HCT116 (cell line): ENCODE results near the gene KIF18B. TPM values are rescaled to one million over a fixed set of nuclear protein-coding genes. Genes with fewer than 3 reads are reported as not detected.

Source experiments
- ATAC-seq: fragments of 200-7000 bp; cut with Tn5 transposase; 2 replicates; pipeline ENCODE4 v1.9.1; 2020; ENCODE audit warnings: mild to moderate bottlenecking, moderate library complexity
- BruUV-seq: library from RNA; stranded (reverse); fragments of 400-500 nt; replicated peaks from 2 replicates; lab custom pipeline; 2021; lab: Mats Ljungman, UMichigan
- CTCF ChIA-PET: fragments of 300-600 bp; sonication (Branson Sonifier 250); formaldehyde crosslinking; loops from one replicate; lab custom pipeline; 2021; ENCODE audit warnings: antibody characterized with exemption; lab: Charles Lee
- POLR2A ChIA-PET: fragments of 300-600, 350-600 bp; sonication (Branson Sonifier 250); formaldehyde crosslinking; loops from one replicate; lab custom pipeline; 2021; ENCODE audit warnings: antibody characterized with exemption; lab: Charles Lee
- RAD21 ChIA-PET, 2 experiments: fragments of 300-600 bp; sonication (Branson Sonifier 250); formaldehyde crosslinking; loops; one replicate each; lab custom pipeline; 2023; ENCODE audit warnings: low total read pairs in 2 of 2; ENCODE audit not compliant: uncharacterized antibody in 2 of 2, unreplicated experiment in 2 of 2, low non-redundant PET in 1 of 2; lab: Charles Lee
- DNase-seq: peaks from one replicate; pipeline ENCODE4 v3.0.0-alpha.2; 2010; ENCODE audit warnings: low read depth, low spot score
- H2AFZ ChIP-seq: fragments of 200-600 bp; shearing (Covaris generic), sonication (generic); 2 replicates; pipeline ENCODE4 v1.6.1; 2017; ENCODE audit warnings: low read depth, mixed run types, mixed read lengths, antibody characterized with exemption, low read length; ENCODE audit not compliant: poor library complexity, severe bottlenecking
- H3K27ac ChIP-seq: 2 replicates; pipeline ENCODE4 v1.5.1; 2012; ENCODE audit warnings: low read depth, low read length
- H3K27me3 ChIP-seq: fragments of 200-600 bp; sonication (generic); 2 replicates; pipeline ENCODE4 v1.6.1; 2016; ENCODE audit warnings: mixed run types, low read length, mixed read lengths; ENCODE audit not compliant: insufficient read depth
- H3K36me3 ChIP-seq, 2 experiments: fragments of 200-500 bp in 1 of 2; fragments of 200-600 bp in 1 of 2; sonication (Bioruptor generic) in 1 of 2; sonication (generic) in 1 of 2; 2 replicates each; pipeline versions ENCODE4 v1.5.1 to v1.6.1; 2014 to 2016; ENCODE audit warnings: low read length in 2 of 2, inconsistent platforms in 1 of 2, mixed read lengths in 1 of 2, mixed run types in 1 of 2; ENCODE audit not compliant: insufficient read depth in 2 of 2, control insufficient read depth in 1 of 2
- H3K4me1 ChIP-seq, 2 experiments: fragments of 200-600 bp in 1 of 2; sonication (generic) in 1 of 2; 2 replicates each; pipeline versions ENCODE4 v1.5.1 to v1.6.1; 2012 to 2017; ENCODE audit warnings: low read length in 2 of 2, inconsistent platforms in 1 of 2, mild to moderate bottlenecking in 1 of 2, mixed read lengths in 1 of 2, mixed run types in 1 of 2, moderate library complexity in 1 of 2; ENCODE audit not compliant: insufficient read depth in 2 of 2, control insufficient read depth in 1 of 2
- H3K4me2 ChIP-seq: fragments of 200-600 bp; sonication (generic); 2 replicates; pipeline ENCODE4 v1.6.1; 2017; ENCODE audit warnings: mixed run types, low read length, mixed read lengths
- H3K4me3 ChIP-seq, 2 experiments: fragments of 200-600 bp in 1 of 2; sonication (generic) in 1 of 2; replicated peaks in 1 of 2; 2 replicates each; pipeline ENCODE4 v1.5.1; 2011 to 2016; ENCODE audit warnings: low read length in 2 of 2, control low read depth in 1 of 2, low read depth in 1 of 2, mild to moderate bottlenecking in 1 of 2, mixed read lengths in 1 of 2, mixed run types in 1 of 2
- H3K79me2 ChIP-seq: fragments of 200-600 bp; sonication (generic); 2 replicates; pipeline ENCODE4 v1.6.1; 2017; ENCODE audit warnings: mild to moderate bottlenecking, mixed run types, low read length, moderate library complexity, mixed read lengths; ENCODE audit not compliant: insufficient read depth
- H3K9ac ChIP-seq: fragments of 200-600 bp; sonication (generic); 2 replicates; pipeline ENCODE4 v1.6.1; 2016; ENCODE audit warnings: low read length, mixed read lengths
- H3K9me2 ChIP-seq: fragments of 200-600 bp; sonication (generic), shearing (Covaris generic); 2 replicates; pipeline ENCODE4 v1.6.1; 2017; ENCODE audit warnings: mixed run types, mild to moderate bottlenecking, moderate library complexity; ENCODE audit not compliant: insufficient read depth
- H3K9me3 ChIP-seq, 2 experiments: fragments of 200-500 bp in 1 of 2; fragments of 200-600 bp in 1 of 2; sonication (Bioruptor generic) in 1 of 2; sonication (generic) in 1 of 2; 2 replicates each; pipeline ENCODE4 v1.6.1; 2014 to 2017; ENCODE audit warnings: low read length in 2 of 2, mixed read lengths in 2 of 2, inconsistent platforms in 1 of 2, low read depth in 1 of 2, mild to moderate bottlenecking in 1 of 2, mixed run types in 1 of 2, moderate library complexity in 1 of 2; ENCODE audit not compliant: control insufficient read depth in 1 of 2, insufficient read depth in 1 of 2
- H4K20me1 ChIP-seq: fragments of 200-600 bp; sonication (generic), shearing (Covaris generic); 2 replicates; pipeline ENCODE4 v1.6.1; 2017; ENCODE audit warnings: mixed run types, mild to moderate bottlenecking, moderate library complexity; ENCODE audit not compliant: insufficient read depth
- EGR1 ChIP-seq: IDR thresholded peaks from 2 replicates; pipeline ENCODE4 v1.6.1; 2012; ENCODE audit warnings: low read depth
- EZH2phosphoT487 ChIP-seq: fragments of 200-600 bp; IDR thresholded peaks from 2 replicates; pipeline ENCODE4 v1.6.1; 2018; ENCODE audit warnings: antibody characterized with exemption, borderline replicate concordance
- FOSL1 ChIP-seq: IDR thresholded peaks from 2 replicates; pipeline ENCODE4 v1.6.1; 2012; ENCODE audit warnings: low read depth
- JUND ChIP-seq: IDR thresholded peaks from 2 replicates; pipeline ENCODE4 v1.6.1; 2012
- POLR2AphosphoS5 ChIP-seq: IDR thresholded peaks from 2 replicates; pipeline ENCODE4 v1.6.1; 2011; ENCODE audit warnings: mild to moderate bottlenecking, low read depth, low read length, moderate library complexity
- RAD21 ChIP-seq: IDR thresholded peaks from 2 replicates; pipeline ENCODE4 v1.6.1; 2012; ENCODE audit warnings: low read depth, mild to moderate bottlenecking
- SP1 ChIP-seq: IDR thresholded peaks from 2 replicates; pipeline ENCODE4 v1.6.1; 2012; ENCODE audit warnings: low read depth
- TCF7L2 ChIP-seq: IDR thresholded peaks from 2 replicates; pipeline ENCODE4 v1.7.0; 2011; ENCODE audit warnings: borderline replicate concordance, inconsistent platforms; ENCODE audit not compliant: insufficient read depth, insufficient read length; ENCODE audit errors: extremely low read depth
- YY1 ChIP-seq: IDR thresholded peaks from 2 replicates; pipeline ENCODE4 v1.6.1; 2011; ENCODE audit warnings: low read length, low read depth, moderate library complexity, mild to moderate bottlenecking; ENCODE audit not compliant: insufficient replicate concordance; ENCODE audit errors: extremely low read depth
- ZNF274 ChIP-seq: fragments of 200-500 bp; sonication (Bioruptor generic); IDR thresholded peaks from 2 replicates; pipeline ENCODE4 v1.6.1; 2014; ENCODE audit warnings: mild to moderate bottlenecking, low read depth, low read length, inconsistent platforms
- intact Hi-C: fragments of 100-400 bp; cut with micrococcal nuclease; formaldehyde crosslinking; loops from 2 replicates; pipeline ENCODE4 v1.10.0; 2022
- total RNA-seq: library from RNA; stranded (reverse); gene quantifications from one replicate; pipeline ENCODE4 v1.2.1, GENCODE V29; 2021; ENCODE audit not compliant: unreplicated experiment
- TF ChIP-seq, protein P1 (sequence below): IDR thresholded peaks from 2 replicates; pipeline ENCODE4 v1.6.1; 2012; ENCODE audit warnings: low read depth
- TF ChIP-seq, protein P2 (sequence below), 3 experiments: fragments of 200-600 bp in 1 of 3; sonication (generic) in 1 of 3; IDR thresholded peaks in 2 of 3; conservative IDR thresholded peaks in 1 of 3; 2 replicates each; pipeline ENCODE4 v1.5.1; 2012 to 2017; ENCODE audit warnings: low read depth in 2 of 3, low read length in 2 of 3, antibody characterized with exemption in 1 of 3, borderline replicate concordance in 1 of 3, control low read depth in 1 of 3, mild to moderate bottlenecking in 1 of 3, mixed read lengths in 1 of 3, mixed run types in 1 of 3, moderate library complexity in 1 of 3; ENCODE audit not compliant: insufficient read depth in 1 of 3
- TF ChIP-seq, protein P3 (sequence below): IDR thresholded peaks from 2 replicates; pipeline ENCODE4 v1.6.1; 2012
- TF ChIP-seq, protein P4 (sequence below): IDR thresholded peaks from 2 replicates; pipeline ENCODE4 v1.6.1; 2012

KIF18B gene
- total RNA-seq, 1 experiment from 2014 or later = 76.4 TPM

DNA sequence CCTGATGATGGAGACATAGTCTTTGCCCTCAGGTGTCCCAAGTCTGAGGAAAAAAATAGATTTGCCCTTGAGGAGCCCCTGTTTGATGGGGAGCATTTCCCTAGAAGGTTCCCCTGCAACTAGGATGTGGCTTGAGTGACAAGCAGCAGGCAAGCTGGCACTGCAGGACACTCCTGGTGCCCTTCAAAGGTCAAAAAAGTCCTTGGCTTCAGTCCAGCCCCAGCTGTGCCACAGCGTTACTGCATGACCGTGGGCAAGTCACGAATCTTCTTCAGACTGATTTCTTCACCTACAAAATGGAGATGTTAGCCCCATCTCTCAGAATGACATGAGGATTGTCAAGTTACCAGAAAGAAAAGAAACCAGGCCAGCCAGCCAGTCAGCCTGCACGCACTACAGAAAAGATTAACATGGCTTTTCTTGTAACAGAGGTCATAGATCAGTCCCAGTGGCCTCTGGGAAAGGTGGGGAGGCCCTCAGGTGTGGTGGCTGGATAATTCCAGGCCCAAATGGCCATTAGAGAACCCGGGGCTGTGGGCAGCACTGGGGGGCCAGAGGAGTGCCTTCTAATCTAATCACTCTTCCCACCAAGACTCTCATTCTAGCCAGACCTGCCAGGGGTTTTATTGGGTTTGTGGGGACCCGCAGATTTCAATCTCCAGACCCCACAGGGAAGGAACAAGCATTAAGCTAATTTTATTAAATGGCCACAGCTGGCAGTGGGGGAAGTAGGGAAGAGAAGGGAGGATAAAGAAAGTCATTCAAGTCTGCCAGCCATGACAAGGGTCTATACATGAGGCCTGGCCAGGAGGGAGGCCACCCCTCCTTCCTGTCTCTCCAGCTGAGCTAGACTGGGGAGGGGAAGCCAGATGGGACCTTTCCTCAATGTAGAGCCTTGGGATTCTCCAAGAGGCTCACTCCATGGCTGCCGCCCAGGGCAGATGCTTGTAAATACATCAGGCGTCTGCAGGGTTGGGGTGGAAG, 9.7 kb upstream of the KIF18B start (continued):
- TF ChIP-seq, protein P1, sequence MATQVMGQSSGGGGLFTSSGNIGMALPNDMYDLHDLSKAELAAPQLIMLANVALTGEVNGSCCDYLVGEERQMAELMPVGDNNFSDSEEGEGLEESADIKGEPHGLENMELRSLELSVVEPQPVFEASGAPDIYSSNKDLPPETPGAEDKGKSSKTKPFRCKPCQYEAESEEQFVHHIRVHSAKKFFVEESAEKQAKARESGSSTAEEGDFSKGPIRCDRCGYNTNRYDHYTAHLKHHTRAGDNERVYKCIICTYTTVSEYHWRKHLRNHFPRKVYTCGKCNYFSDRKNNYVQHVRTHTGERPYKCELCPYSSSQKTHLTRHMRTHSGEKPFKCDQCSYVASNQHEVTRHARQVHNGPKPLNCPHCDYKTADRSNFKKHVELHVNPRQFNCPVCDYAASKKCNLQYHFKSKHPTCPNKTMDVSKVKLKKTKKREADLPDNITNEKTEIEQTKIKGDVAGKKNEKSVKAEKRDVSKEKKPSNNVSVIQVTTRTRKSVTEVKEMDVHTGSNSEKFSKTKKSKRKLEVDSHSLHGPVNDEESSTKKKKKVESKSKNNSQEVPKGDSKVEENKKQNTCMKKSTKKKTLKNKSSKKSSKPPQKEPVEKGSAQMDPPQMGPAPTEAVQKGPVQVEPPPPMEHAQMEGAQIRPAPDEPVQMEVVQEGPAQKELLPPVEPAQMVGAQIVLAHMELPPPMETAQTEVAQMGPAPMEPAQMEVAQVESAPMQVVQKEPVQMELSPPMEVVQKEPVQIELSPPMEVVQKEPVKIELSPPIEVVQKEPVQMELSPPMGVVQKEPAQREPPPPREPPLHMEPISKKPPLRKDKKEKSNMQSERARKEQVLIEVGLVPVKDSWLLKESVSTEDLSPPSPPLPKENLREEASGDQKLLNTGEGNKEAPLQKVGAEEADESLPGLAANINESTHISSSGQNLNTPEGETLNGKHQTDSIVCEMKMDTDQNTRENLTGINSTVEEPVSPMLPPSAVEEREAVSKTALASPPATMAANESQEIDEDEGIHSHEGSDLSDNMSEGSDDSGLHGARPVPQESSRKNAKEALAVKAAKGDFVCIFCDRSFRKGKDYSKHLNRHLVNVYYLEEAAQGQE = no peak
- TF ChIP-seq ZNF274 (no peak), YY1 (no peak), EZH2phosphoT487 (no peak), FOSL1 (no peak), TCF7L2 (no peak), JUND (no peak)

DNA sequence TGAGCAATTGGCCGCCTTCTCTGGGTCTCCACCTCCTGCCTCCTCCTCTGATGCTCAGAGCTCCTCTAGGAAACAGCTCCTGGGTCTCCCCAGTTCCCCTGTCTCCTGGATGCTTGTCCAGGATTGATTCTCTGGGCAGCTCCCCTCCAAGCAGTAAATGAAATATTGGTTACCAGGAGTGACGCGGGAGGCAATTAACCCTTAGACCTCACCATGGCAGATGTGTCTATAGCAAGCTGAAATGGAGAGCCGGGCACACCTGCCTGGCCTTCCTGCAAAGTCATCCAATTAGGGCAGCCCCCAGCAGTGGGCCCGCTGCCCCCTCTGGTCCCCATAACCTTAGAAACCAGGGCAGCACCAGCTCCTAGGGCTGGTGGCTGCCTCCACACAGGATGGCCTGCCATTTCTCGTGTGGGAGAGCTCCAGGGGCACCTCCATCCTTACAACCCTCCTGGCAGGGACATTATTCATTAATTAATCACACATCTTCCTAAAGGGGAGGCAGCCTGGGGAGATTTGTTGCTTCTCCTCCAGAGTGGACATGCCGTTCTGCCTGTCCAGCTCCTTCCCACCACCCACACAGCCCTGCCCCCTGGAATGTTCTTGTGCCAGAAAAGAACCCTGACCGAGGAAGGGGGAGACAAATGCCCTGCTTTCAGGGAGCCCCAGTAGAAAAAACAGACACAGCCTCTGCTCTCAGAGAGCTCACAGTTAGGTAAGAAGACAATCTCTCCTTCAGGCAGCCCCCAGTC, 8.3 kb upstream of the KIF18B start:
- RAD21 ChIA-PET = no interaction called here
- CTCF ChIA-PET = no interaction called here
- no peaks in the 10 kb centered on the region for H3K9me3 ChIP-seq
- POLR2A ChIA-PET = no interaction called here
- no TSS peak for BruUV-seq
- no peak for TF ChIP-seq POLR2AphosphoS5
- no peak for TF ChIP-seq JUND
- TF ChIP-seq SP1 = no peak
- no peak for TF ChIP-seq RAD21
- TF ChIP-seq, protein P2, sequence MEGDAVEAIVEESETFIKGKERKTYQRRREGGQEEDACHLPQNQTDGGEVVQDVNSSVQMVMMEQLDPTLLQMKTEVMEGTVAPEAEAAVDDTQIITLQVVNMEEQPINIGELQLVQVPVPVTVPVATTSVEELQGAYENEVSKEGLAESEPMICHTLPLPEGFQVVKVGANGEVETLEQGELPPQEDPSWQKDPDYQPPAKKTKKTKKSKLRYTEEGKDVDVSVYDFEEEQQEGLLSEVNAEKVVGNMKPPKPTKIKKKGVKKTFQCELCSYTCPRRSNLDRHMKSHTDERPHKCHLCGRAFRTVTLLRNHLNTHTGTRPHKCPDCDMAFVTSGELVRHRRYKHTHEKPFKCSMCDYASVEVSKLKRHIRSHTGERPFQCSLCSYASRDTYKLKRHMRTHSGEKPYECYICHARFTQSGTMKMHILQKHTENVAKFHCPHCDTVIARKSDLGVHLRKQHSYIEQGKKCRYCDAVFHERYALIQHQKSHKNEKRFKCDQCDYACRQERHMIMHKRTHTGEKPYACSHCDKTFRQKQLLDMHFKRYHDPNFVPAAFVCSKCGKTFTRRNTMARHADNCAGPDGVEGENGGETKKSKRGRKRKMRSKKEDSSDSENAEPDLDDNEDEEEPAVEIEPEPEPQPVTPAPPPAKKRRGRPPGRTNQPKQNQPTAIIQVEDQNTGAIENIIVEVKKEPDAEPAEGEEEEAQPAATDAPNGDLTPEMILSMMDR (IDR thresholded peaks at IDR 0.05 in 2 of 3, conservative IDR thresholded peaks at IDR 0.05 in 1 of 3; ENCODE audit: borderline replicate concordance in 1 of 3, insufficient read depth in 1 of 3, low read depth in 2 of 3, low read length in 2 of 3) = no peak
- no peak for TF ChIP-seq EGR1
- TF ChIP-seq, protein P3, sequence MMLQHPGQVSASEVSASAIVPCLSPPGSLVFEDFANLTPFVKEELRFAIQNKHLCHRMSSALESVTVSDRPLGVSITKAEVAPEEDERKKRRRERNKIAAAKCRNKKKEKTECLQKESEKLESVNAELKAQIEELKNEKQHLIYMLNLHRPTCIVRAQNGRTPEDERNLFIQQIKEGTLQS = no peak
- TF ChIP-seq, protein P4, sequence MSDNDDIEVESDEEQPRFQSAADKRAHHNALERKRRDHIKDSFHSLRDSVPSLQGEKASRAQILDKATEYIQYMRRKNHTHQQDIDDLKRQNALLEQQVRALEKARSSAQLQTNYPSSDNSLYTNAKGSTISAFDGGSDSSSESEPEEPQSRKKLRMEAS = no peak
- DNase-seq (no peak), ATAC-seq (no peak)
- no peak overlapping the region for H3K4me3 ChIP-seq
- no peaks in the 10 kb centered on the region for H3K27me3 ChIP-seq
- peaks cover 5 to 9% of the 10 kb centered on the region in 2 experiments for H3K4me1 ChIP-seq
- no peaks in the 10 kb centered on the region for H3K36me3 ChIP-seq
- H3K9ac ChIP-seq = no peak overlapping the region
- no peaks in the 10 kb centered on the region for H3K9me2 ChIP-seq
- H3K4me2 ChIP-seq = no peak overlapping the region
- intact Hi-C loops = no loop called here
- no peaks in the 10 kb centered on the region for H3K79me2 ChIP-seq
- H4K20me1 ChIP-seq = no peaks in the 10 kb centered on the region
- no peak overlapping the region for H2AFZ ChIP-seq
- no peak overlapping the region for H3K27ac ChIP-seq
